Activated CD8-positive, alpha-beta memory T cell treated with anti-CD3 and anti-CD28 coated beads for 36 hours (primary cell): ENCODE data around the gene MED25. TPM values are rescaled to one million over a fixed set of nuclear protein-coding genes. Genes with fewer than 3 reads are reported as not detected.

Experiments used
- CTCF ChIA-PET: fragments of 350-600 bp; sonication (Branson Sonifier 250); formaldehyde crosslinking; loops from one replicate; lab custom pipeline; 2021; ENCODE audit warnings: antibody characterized with exemption; lab: Charles Lee
- POLR2A ChIA-PET: fragments of 350-600 bp; sonication (Branson Sonifier 250); formaldehyde crosslinking; loops from one replicate; lab custom pipeline; 2021; ENCODE audit warnings: antibody characterized with exemption; lab: Charles Lee
- total RNA-seq, 2 experiments: library from RNA; stranded (reverse); gene quantifications; one replicate each; pipeline ENCODE4 v1.2.3, GENCODE V29; 2021

Gene MED25
- total RNA-seq, 2 experiments from 2014 or later = 44.8 to 48.2 TPM

- POLR2A ChIA-PET = no interaction called here
- CTCF ChIA-PET = interaction anchor here (1.6 kb wide), 1 partner anchor 13 kb away, joined by 3 read pairs; no protein-coding TSS in a partner anchor
Observed at GRCh38 chr19:49861541-49862378, 43.7 kb downstream of the MED25 start.

GRCh38 chr19:49862391-49863253 is 44.5 kb downstream of the MED25 start:
- ChIA-PET CTCF (interaction anchor here (1.3 to 1.6 kb wide), 2 partner anchors 12 kb away, joined by 3 to 4 read pairs; partner anchors contain the start of gene PTOV1), POLR2A (interaction anchor here (1.4 kb wide), 1 partner anchor 10 kb away, joined by 10 read pairs; no protein-coding TSS in a partner anchor)

- ChIA-PET CTCF (interaction anchor here (1.3 to 1.6 kb wide), 2 partner anchors 11 to 13 kb away, joined by 3 to 4 read pairs; partner anchors contain the start of gene PTOV1), POLR2A (interaction anchor here (1.4 to 1.7 kb wide), 2 partner anchors 10 to 13 kb away, joined by 5 to 10 read pairs; partner anchors contain the start of gene PTOV1)
Observed at GRCh38 chr19:49863254-49863934, 45.3 kb downstream of the MED25 start.

DNA sequence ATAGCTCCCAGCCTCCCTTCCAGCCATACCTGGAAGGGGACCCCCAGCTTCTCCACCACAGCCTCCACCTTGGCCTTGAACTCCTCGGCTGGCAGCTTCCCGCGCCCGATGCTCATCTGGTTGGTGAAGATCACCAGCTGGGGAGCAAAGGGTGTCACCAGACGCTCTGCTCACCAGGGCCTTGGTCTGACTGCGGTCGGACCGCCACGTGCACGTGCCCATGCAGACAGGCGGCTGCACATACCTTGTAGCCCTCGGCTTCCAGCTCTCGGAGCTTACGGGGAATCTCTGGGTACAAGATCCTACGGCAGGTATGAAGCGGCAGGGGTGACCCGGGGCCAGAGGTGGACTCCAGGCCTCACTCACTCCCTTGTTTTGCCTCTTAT is 45.8 kb downstream of the MED25 start:
- CTCF ChIA-PET = interaction anchor here (1.3 kb wide), 1 partner anchor 13 kb away, joined by 4 read pairs; the partner anchor contains the start of gene PTOV1
- POLR2A ChIA-PET = interaction anchor here (1.4 to 1.7 kb wide), 2 partner anchors 11 to 14 kb away, joined by 5 to 10 read pairs; partner anchors contain the start of gene PTOV1

DNA sequence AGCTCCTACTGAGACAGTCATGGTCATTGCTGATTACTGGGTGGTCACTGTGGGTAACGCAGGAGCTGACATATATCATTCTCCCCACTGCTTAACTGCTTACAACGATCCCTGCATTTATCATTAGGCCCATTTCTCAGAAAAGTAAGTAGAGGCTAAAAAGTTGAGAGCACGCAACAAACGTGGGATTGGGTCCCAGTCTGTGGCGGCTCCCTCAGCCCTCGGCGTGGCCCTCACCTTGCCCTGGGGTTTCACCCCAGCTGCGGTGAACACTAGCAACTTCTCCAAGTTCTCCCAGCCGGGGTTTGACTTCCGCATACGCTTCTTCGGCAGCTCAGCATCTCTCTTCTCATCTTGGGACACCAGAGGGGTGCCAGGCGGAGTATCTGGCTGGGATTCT is 46.8 kb downstream of the MED25 start:
- CTCF ChIA-PET = interaction anchor here (0.7 to 1.1 kb wide), 3 partner anchors 63 to 147 kb away, joined by 3 to 5 read pairs (median 3); partner anchors contain the start of genes ATF5 and NUP62
- POLR2A ChIA-PET = interaction anchor here (0.6 to 1.7 kb wide), 3 partner anchors 11 to 60 kb away, joined by 3 to 5 read pairs (median 4); partner anchors contain the start of gene PTOV1

- CTCF ChIA-PET = interaction anchor here (0.6 kb wide), 1 partner anchor 469 kb away, joined by 5 read pairs; no protein-coding TSS in a partner anchor
Observed at GRCh38 chr19:49866933-49867782, 49.1 kb downstream of the MED25 start, which contains the start of gene PNKP. PNKP (minus strand) TSS chr19:49867576; CDS start chr19:49867204, 372 bp downstream.

GRCh38 chr19:49869009-49869483 is 51.0 kb downstream of the MED25 start:
- ChIA-PET CTCF (interaction anchor here (1.0 to 1.2 kb wide), 3 partner anchors 18 to 60 kb away, joined by 3 to 5 read pairs (median 3); partner anchors contain the start of genes ATF5, NUP62 and PTOV1), POLR2A (interaction anchor here (0.6 to 1.2 kb wide), 5 partner anchors 15 to 21 kb away, joined by 3 to 5 read pairs (median 3); partner anchors contain the start of gene PTOV1)

More at GRCh38 chr19:49866933-49867782, 49.1 kb downstream of the MED25 start, which contains the start of gene PNKP:
- POLR2A ChIA-PET = interaction anchor here (0.5 to 1.4 kb wide), 7 partner anchors 9 to 71 kb away, joined by 3 to 9 read pairs (median 4); partner anchors contain the start of gene PTOV1

DNA sequence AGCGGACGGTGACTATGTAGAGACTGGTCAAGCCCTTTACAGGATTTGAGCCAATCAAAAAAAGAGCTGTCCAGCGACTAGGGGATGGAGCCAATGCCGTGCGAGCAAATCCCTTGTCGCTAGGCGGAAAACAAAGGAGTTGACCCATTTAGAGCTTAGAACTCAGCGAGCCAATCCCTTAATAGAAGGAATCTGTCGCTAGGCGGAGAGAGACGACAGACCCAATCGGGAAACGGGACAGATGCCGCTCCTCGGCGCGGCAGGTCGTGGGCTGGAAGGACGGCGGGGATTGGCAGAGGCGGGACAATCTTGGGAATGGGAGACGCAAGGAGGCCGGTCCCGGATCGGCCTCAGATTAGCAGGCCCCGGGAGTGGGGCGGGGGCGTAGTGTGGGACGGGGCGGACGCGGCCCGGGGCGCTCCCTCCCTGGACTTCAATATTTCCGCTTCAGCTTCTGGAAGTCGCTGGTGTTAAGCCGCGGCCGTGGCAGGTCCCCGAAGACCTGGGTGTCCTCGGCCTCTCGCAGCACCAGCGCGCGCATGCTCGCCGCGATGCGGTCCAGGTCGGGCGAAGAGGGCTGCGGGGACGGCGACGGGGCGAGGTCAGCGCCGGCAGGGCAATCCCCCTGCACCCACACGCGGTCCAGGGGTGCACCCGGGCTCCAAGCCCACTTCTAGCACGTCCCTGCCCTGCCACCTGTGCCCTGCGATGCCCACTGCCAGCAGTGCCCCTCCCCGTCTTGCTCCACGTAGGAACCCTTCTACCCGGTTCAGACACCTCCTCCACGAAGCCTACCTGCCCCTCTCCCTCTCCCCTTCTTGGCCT is 51.6 kb downstream of the MED25 start:
- ChIA-PET POLR2A (interaction anchor here (0.9 to 1.2 kb wide), 4 partner anchors 15 to 21 kb away, joined by 3 to 5 read pairs (median 3); partner anchors contain the start of gene PTOV1), CTCF (interaction anchor here (0.5 to 1.2 kb wide), 4 partner anchors 17 to 60 kb away, joined by 3 to 5 read pairs (median 3); partner anchors contain the start of genes ATF5, NUP62 and PTOV1)

DNA sequence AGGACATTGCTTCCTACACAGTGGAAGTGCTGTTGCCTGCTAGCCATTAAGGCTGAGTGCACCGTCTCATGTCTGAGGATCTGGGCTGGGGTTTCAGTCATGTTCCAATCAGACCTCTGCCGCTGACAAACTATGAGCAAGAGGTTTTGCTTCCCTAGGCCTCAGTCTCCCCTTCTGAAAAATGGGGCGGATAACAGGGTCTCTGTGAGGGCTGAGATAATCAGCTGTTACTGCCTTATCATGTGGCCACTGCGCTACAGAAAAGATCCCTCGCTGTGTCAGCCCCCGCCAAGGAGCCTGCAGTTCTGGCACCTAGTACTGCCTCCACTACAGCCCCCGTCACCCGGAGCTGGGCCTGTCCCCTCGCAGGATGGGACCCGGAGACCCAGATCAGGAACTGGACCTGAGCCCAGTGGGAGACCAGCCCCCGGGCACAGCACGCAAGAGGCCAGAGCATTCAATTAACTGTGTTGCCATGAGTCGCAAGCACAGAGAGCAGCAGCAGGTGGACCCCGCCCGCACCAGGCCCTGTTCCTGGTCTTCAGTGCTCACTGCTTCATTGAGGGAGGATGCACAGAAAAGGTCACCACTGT is 52.3 kb downstream of the MED25 start:
- ChIA-PET CTCF (interaction anchor here (0.5 kb wide), 1 partner anchor 17 kb away, joined by 3 read pairs; no protein-coding TSS in a partner anchor), POLR2A (no interaction called here)

- CTCF ChIA-PET = no interaction called here
- POLR2A ChIA-PET = no interaction called here
Observed at GRCh38 chr19:49871349-49871985, 53.4 kb downstream of the MED25 start.

DNA sequence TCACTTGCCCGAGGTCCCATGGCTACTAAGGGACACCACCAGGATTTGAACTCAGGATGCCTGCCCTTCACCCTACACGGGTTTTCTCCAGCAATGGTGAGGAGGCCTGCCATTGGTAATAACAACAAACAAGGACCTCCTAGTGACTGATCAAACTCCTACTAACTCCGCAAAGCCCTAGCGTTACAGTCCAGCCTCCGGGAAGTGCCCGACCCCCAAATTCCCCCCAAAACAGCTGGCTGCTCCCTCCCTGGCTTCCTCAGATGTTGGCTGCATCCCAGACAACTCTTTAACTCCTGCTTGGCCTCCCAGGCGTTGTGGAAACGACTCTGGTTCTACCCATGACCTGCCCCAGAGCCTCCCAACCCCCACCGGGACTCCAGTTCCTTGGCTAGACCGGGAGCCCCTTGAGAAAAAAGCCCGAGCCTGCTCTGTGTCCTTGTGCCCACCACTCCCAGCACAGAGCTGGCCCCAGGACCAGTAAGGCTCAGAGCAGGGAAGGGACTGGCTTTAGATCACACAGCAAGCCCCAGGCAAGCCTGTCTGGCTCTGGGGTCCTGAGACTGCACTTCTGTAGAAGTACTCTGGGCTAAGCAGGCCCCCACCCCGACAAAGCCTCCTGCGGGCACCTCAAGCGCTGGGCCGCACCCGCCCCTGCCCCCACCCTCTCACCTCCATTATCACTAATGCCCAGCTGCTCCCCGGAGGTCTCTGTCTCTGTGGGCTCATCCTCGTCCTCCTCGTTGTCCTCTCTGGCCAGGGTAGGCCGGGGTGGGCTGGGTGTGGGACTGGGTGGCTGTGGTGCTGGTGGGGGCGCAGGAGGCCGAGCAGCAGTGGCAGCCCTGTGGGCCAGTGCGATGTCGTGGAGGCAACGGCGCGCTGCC is 54.4 kb downstream of the MED25 start:
- ChIA-PET CTCF (interaction anchor here (0.9 kb wide), 1 partner anchor 18 kb away, joined by 3 read pairs; no protein-coding TSS in a partner anchor), POLR2A (no interaction called here)

DNA sequence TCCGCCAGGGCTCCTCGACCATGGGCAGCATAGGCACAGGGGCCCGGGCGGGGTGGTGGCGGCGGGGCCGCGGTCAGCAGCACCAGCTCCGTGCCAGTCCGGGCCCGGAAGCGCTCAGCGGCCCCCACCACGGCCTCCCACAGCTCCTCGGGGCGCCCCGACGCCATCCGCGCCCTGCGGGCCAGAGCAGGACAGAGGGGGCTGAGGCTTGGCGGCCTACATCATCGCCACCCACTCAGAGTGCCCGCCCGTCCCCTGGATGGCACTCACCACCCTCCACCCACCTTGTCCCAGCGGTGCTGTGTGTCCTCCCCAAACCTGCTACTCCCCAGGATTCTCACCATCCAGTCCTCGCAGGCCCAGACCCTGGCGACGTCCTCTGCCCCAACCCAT is 55.0 kb downstream of the MED25 start:
- ChIA-PET POLR2A (no interaction called here), CTCF (interaction anchor here (0.9 kb wide), 1 partner anchor 17 kb away, joined by 3 read pairs; no protein-coding TSS in a partner anchor)

- POLR2A ChIA-PET = no interaction called here
- CTCF ChIA-PET = no interaction called here
Observed at GRCh38 chr19:49873834-49874233, 55.7 kb downstream of the MED25 start.
